HG03095 (cell line): ENCODE measurements around the gene GLG1.
A peak's percentile ranks its signal among the peaks of the same experiment; 100 is the strongest.

Experiments
- ATAC-seq: cut with Tn5 transposase; IDR thresholded peaks from one replicate; pipeline ENCODE4 v1.9.1; 2021; ENCODE audit warnings: moderate library complexity; ENCODE audit not compliant: unreplicated experiment

The GLG1 gene

GRCh38 chr16:74611721-74612120, 4.8 kb upstream of the GLG1 start:
- ATAC-seq = no peak

- no peak for ATAC-seq
Measured at GRCh38 chr16:74608944-74609343, 2.0 kb upstream of the GLG1 start.

DNA sequence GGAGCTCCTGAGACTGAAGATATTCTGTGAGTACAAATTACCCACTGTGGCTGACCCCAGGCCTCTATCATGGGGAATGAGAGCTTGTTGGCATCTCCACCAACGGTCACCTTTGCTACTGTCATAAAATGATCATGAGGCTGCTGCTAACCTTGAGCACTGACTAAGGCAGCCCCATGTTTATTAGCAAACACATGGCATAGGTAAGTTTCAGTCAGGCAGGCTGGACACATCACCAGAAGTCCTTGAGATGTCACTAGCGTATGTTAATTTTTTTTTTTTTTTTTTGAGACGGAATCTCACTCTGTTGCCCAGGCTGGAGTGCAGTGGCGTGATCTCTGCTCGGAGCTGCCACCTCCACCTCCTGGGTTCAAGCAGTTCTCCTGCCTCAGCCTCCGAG, 1.5 kb upstream of the GLG1 start:
- ATAC-seq = no peak

- no peak for ATAC-seq
Measured at GRCh38 chr16:74607962-74608356, 1.0 kb upstream of the GLG1 start.

GRCh38 chr16:74607310-74607961, 522 bp upstream of the GLG1 start:
- ATAC-seq = peak; percentile 17

GRCh38 chr16:74605746-74606520, 981 bp downstream of the GLG1 start:
- ATAC-seq = peak; percentile 10

DNA sequence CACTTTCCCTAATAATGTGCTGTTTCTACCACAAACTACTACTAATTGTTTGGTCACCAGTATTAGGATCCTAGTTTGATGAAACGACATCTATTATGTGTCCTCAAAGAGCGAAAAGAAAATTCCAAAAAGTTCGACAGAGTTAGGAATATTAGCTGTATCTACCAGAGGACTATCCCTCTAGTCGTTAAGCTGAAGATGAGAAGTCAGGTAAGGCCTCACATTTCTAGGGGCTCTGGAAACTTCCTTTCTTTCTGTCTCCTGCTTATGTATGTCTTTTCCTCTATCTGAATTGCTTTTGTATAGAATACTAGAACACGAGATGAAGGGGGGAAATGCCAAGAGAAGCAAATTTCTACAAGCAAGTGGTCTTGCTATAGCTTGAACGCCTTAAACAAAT, 1.6 kb downstream of the GLG1 start:
- no peak for ATAC-seq

DNA sequence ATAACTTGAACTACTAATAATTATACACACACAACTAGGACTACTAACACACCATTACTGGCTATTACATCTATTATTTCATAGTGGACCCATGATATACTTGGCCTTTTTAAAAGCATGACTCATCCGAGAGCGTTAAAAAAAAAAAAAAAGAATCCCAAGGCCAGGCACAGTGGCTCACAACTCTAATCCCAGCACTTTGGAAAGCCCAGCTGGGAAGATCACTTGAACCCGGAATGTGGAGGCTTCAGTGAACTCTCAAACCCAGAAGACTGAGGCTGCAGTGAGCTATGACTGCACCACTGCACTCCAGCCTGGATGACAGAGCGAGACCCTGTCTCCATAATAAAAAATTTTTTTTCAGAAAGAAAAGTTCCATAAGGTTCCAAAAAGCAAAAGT, 3.1 kb downstream of the GLG1 start:
- no peak for ATAC-seq

- ATAC-seq = peak; percentile 75
Measured at GRCh38 chr16:74601126-74601871, 5.6 kb downstream of the GLG1 start.

- ATAC-seq = no peak
Measured at GRCh38 chr16:74596586-74596985, 10.3 kb downstream of the GLG1 start.

DNA sequence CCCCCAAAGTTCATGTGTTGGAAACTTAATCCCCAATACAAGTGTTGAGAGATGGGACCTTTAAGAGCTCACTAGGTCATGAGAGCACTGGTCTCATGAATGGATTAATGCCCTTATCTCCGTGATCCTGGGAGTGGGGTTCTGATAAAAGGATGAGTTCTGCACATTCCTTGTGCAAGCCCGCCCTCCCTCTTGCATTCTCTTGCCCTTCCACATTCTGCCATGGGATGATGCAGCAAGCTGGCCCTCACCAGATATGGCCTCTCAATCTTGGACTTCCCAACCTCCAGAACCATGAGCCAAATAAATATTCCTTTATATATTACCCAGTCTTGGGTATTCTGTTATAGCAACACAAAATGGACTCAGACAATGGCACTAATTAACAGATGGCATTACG, 14.1 kb downstream of the GLG1 start:
- no peak for ATAC-seq

DNA sequence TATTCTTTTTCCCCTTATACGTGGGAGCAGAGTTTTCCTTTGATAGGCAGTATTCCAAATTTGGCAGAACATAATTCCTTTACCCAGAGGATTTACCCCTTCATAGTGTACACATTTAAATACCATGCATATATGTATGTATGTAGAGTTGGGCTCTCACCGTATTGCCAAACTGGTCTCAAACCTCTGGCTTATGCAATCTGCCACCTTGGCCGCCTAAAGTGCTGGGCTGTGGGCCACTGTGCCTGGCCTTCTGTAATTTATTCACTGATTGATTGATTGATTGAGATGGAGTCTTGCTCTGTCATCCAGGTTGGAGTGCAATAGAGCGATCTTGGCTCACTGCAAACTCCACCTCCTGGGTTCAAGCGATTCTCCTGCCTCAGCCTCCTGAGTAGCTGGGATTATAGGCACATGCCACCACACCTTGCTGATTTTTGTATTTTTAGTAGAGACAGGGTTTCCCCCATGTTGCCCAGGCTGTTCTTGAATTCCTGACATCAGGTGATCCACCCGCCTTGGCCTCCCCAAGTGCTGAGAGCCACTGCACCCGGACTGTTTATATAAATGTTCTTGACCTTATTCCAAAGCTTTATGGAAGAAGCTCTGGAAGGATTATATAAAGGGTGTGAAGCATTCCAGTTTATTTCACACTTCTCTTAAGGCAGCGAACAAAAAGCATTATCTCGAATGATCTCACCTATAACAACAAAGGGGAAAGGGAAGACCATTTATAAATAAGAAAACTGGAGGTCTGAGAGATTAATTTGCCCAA, 14.9 kb downstream of the GLG1 start:
- no peak for ATAC-seq

DNA sequence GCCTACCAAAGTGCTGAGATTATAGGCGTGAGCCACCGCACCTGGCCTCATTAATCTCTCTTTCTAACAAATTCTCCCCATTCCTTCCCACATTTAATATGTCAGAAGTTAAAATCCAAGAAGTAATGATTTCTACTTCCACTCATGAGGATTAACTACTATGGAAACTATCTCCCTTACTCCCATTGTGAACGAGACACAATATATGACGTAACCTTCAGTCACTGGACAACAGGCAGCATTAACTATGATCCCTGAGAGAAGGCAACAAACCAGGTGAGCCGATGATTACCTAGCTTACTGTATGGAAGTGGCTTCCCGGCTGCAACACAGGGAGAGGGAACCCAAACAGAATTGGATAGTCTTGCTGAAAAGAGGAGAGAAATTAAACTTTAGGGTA, 20.0 kb downstream of the GLG1 start:
- ATAC-seq = no peak

GRCh38 chr16:74585846-74586443, 21.0 kb downstream of the GLG1 start:
- ATAC-seq = no peak

DNA sequence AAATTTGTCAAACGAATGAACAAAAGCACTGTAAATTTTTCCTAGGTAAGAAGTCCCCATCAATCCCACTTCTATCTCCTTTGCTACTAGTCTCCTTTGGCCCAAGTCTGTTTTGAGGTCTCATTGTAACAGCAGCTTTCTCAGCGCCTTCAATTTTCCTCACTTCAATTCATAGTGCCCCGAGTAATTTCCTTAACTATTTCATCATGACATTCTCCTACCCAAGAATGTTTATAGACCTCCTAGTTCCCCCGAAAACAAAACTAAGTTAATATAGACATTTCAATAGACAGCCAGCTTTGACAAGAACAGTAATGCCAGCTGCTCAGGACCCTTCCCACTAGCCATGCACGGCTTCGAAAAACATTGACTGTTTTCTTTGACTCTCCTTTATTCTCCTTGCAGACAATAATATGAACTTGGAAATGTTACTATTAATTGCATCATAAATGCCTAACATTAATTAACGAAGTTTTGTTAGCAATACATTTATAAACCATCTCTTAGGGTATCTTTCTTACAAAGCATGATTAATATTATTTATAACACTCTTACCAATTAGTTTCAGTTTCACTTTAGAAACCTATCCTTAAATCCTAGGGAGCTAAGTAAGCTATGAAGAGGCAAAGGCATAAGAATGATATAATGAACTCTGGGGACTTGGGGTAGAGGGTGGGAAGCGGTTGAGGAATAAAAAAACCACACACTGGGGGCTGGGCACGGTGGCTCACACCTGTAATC, 22.8 kb downstream of the GLG1 start:
- ATAC-seq = no peak

GRCh38 chr16:74582970-74583369, 23.9 kb downstream of the GLG1 start:
- ATAC-seq = no peak

GRCh38 chr16:74580833-74581232, 26.1 kb downstream of the GLG1 start:
- no peak for ATAC-seq

DNA sequence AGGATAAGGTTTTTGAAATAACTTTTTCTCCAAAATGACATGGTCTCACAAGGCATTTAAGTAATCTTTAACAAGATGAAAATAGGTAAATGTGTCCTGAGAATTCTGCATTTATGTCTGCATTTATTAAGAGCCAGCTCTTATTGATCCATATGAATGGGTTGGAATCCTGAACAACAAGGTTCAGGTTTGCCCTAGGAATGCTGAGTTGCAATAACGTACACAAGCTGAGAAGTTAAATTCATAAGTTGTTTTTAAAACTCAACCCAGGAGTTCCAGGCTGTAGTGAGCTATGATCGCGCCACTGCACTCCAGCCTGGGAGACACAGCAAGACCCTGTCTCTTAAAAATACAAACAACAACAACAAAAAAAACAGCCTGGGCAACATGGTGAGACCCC, 28.1 kb downstream of the GLG1 start:
- no peak for ATAC-seq

GRCh38 chr16:74578433-74578832, 28.5 kb downstream of the GLG1 start:
- ATAC-seq = no peak

GRCh38 chr16:74577882-74578366, 29.0 kb downstream of the GLG1 start:
- no peak for ATAC-seq
